Measurements from ENCODE around the gene BAHCC1. TPM values are rescaled to one million over a fixed set of nuclear protein-coding genes. Genes with fewer than 3 reads are reported as not detected.

Gene BAHCC1
- total and polyA plus RNA-seq, 10 of the 15 experiments (the other 5 are each of a cell fraction or from before 2014, with no cell fraction given), result 0.03 to 0.14 (median 0.11) TPM; not detected in 6

GRCh38 chr17:81390029-81390872, 5.0 kb upstream of the BAHCC1 start:
- Histone ChIP-seq H3K79me2 (ENCODE audit: control insufficient read depth, insufficient read depth, low read length) (no peaks in the 10 kb centered on the region), H4K20me1 (ENCODE audit: control insufficient read depth, insufficient read depth) (no peaks in the 10 kb centered on the region), H3K27ac (ENCODE audit: control insufficient read depth, insufficient read depth) (no peak overlapping the region), H3K4me2 (ENCODE audit: control insufficient read depth, insufficient read depth) (no peak overlapping the region), H3K9ac (ENCODE audit: control insufficient read depth, insufficient read depth, low read length) (no peak overlapping the region), H3K9me3 (replicated peaks; ENCODE audit: control insufficient read depth, insufficient read depth, low read length) (no peaks in the 10 kb centered on the region; the same call in 2 of the 3 replicates), H3K27me3 (replicated peaks in 1 of 2; ENCODE audit: control insufficient read depth in 2 of 2, insufficient read depth in 2 of 2, low read length in 1 of 2) (peaks cover 26 to 28% of the 10 kb centered on the region in 2 experiments), H2AFZ (ENCODE audit: control insufficient read depth, low read depth, low read length) (no peak overlapping the region), H3K4me1 (ENCODE audit: control insufficient read depth, insufficient read depth, low read length) (no peaks in the 10 kb centered on the region), H3K4me3 (no peak overlapping the region), H3K36me3 (ENCODE audit: control insufficient read depth in 2 of 2, insufficient read depth in 2 of 2, low read length in 1 of 2) (no peaks in the 10 kb centered on the region)
- TF ChIP-seq EP300 (IDR thresholded peaks at IDR 0.05; ENCODE audit: borderline replicate concordance in 1 of 2, control insufficient read depth in 1 of 2, low read depth in 2 of 2, low read length in 2 of 2) (no peak), RAD21 (IDR thresholded peaks at IDR 0.05; ENCODE audit: insufficient read depth, low read depth, low read length) (no peak), SREBF2 (IDR thresholded peaks at IDR 0.05; ENCODE audit: low read length) (no peak), POLR2AphosphoS5 (IDR thresholded peaks at IDR 0.05; ENCODE audit: low read length) (no peak), SP1 (IDR thresholded peaks at IDR 0.05; ENCODE audit: low read depth, low read length) (no peak), SMARCA5 (IDR thresholded peaks at IDR 0.05) (no peak), KAT2A (conservative IDR thresholded peaks at IDR 0.05; ENCODE audit: control insufficient read depth, low read depth, low read length) (no peak), TBL1XR1 (IDR thresholded peaks at IDR 0.05; ENCODE audit: low read depth, low read length) (no peak), NFYB (IDR thresholded peaks at IDR 0.05; ENCODE audit: insufficient read depth, low read depth, low read length) (no peak)
- intact Hi-C loops (cut with micrococcal nuclease; ENCODE audit: unreplicated experiment), result loop anchor here (10.0 kb wide), 1 partner anchor 95 kb away; the partner anchor contains the start of gene SLC38A10
- ChIA-PET CTCF (no interaction called here), POLR2A (no interaction called here), RAD21 (ENCODE audit: unreplicated experiment) (no interaction called here), SMC1A (ENCODE audit: uncharacterized antibody, unreplicated experiment) (no interaction called here)
- 21% methylated on average over 15 of the region's 17 CpGs for WGBS (ENCODE audit: insufficient coverage, insufficient replicate concordance, low lambda C conversion rate, missing lambda C conversion rate)
- BruUV-seq (replicated peaks), result no TSS peak
- in situ Hi-C loops (cut with MboI), result no loop called here
- no peak for ATAC-seq
- FAIRE-seq, result no peak
- DNase-seq (ENCODE audit: low read depth, low spot score), result no peak
